ENCODE results near the gene BANP. TPM values are rescaled to one million over a fixed set of nuclear protein-coding genes. Genes with fewer than 3 reads are reported as not detected.

The BANP gene
- polyA plus RNA-seq, 2 donors = 6.5 to 13.6 TPM

DNA sequence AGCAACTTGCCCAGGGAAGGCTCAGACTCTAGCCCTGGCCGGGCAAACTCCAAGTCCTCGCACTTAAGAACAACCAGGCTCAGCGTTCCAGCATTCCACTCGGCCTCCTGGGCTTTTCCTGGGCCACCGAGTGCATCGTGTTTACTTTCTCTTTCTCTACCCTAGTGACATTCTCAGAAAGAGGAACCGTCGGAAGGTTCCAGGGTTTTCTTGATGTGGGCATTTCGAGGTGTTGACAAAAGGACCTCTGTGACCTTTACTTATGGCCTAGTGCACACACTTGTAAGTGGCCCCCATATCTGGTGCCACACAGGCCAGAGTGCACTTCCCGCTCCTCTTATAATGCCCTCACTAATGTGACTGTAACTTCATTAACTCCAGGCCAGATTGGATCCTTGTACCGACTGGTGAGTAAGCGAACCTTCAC lies 3.1 kb upstream of the BANP start:
- peaks cover 0 to 2% of the 10 kb centered on the region in 2 donors for H3K4me1 ChIP-seq (ENCODE audit: control insufficient read depth in 2 of 2, insufficient read depth in 2 of 2, low read length in 1 of 2)
- no peak overlapping the region for H3K4me3 ChIP-seq (ENCODE audit: low read depth in 1 of 2, low read length in 2 of 2)
- H3K27ac ChIP-seq (ENCODE audit: low read depth in 2 of 2, low read length in 1 of 2) = no peak overlapping the region
- H3K9me3 ChIP-seq (ENCODE audit: control insufficient read depth in 2 of 2, insufficient read depth in 1 of 2, low read depth in 1 of 2, low read length in 1 of 2) = no peaks in the 10 kb centered on the region
- no peaks in the 10 kb centered on the region for H3K36me3 ChIP-seq (ENCODE audit: control insufficient read depth in 2 of 2, insufficient read depth in 2 of 2, low read length in 1 of 2)
- no peaks in the 10 kb centered on the region for H3K27me3 ChIP-seq (ENCODE audit: control insufficient read depth in 1 of 2, insufficient read depth in 2 of 2, low read length in 2 of 2)
- 56 to 73% methylated on average over 12 of the region's 12 CpGs for WGBS, 2 donors

DNA sequence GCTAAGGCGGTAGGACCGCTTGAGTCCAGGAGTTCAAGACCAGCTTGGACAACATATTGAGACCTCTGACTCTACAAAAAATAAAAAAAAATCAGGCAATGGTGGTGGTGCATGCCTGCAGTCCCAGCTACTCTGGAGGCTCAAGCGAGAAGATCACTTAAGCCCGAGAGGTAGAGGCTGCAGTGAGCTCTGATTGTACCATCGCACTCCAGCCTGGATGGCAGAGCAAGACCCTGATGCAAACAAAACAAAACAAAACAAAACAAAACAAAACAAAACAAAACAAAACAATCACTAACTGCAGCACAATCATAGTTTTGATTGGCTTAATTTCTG lies 2.5 kb upstream of the BANP start:
- Histone ChIP-seq H3K27me3 (ENCODE audit: control insufficient read depth in 1 of 2, insufficient read depth in 2 of 2, low read length in 2 of 2) (no peaks in the 10 kb centered on the region), H3K27ac (ENCODE audit: low read depth in 2 of 2, low read length in 1 of 2) (no peak overlapping the region), H3K9me3 (ENCODE audit: control insufficient read depth in 2 of 2, insufficient read depth in 1 of 2, low read depth in 1 of 2, low read length in 1 of 2) (peaks cover 0 to under 1% of the 10 kb centered on the region in 2 donors), H3K36me3 (ENCODE audit: control insufficient read depth in 2 of 2, insufficient read depth in 2 of 2, low read length in 1 of 2) (no peaks in the 10 kb centered on the region), H3K4me1 (ENCODE audit: control insufficient read depth in 2 of 2, insufficient read depth in 2 of 2, low read length in 1 of 2) (peaks cover 0 to 2% of the 10 kb centered on the region in 2 donors), H3K4me3 (ENCODE audit: low read depth in 1 of 2, low read length in 2 of 2) (no peak overlapping the region)
- 94 to 96% methylated on average over 5 of the region's 5 CpGs for WGBS, 2 donors

- H3K27ac ChIP-seq (ENCODE audit: low read depth in 2 of 2, low read length in 1 of 2) = no peak overlapping the region
- peaks cover 0 to 3% of the 10 kb centered on the region in 2 donors for H3K9me3 ChIP-seq (ENCODE audit: control insufficient read depth in 2 of 2, insufficient read depth in 1 of 2, low read depth in 1 of 2, low read length in 1 of 2)
- whole genome bisulfite sequencing, 2 donors = 88 to 90% methylated on average over 16 of the region's 16 CpGs
- no peak overlapping the region for H3K4me3 ChIP-seq (ENCODE audit: low read depth in 1 of 2, low read length in 2 of 2)
- H3K27me3 ChIP-seq (ENCODE audit: control insufficient read depth in 1 of 2, insufficient read depth in 2 of 2, low read length in 2 of 2) = no peaks in the 10 kb centered on the region
- peaks cover 0 to 2% of the 10 kb centered on the region in 2 donors for H3K4me1 ChIP-seq (ENCODE audit: control insufficient read depth in 2 of 2, insufficient read depth in 2 of 2, low read length in 1 of 2)
- no peaks in the 10 kb centered on the region for H3K36me3 ChIP-seq (ENCODE audit: control insufficient read depth in 2 of 2, insufficient read depth in 2 of 2, low read length in 1 of 2)
These were observed 2.0 kb upstream of the BANP start for GRCh38 chr16:87949071-87949744.

GRCh38 chr16:87951552-87952538 lies 611 bp downstream of the BANP start:
- peak overlapping the region; percentile 91 to 93 for H3K27ac ChIP-seq (ENCODE audit: low read depth in 2 of 2, low read length in 1 of 2)
- peak overlapping the region; percentile 80 to 94 for H3K4me3 ChIP-seq (ENCODE audit: low read depth in 1 of 2, low read length in 2 of 2)
- H3K9me3 ChIP-seq (ENCODE audit: control insufficient read depth in 2 of 2, insufficient read depth in 1 of 2, low read depth in 1 of 2, low read length in 1 of 2) = peaks cover 0 to 3% of the 10 kb centered on the region in 2 donors
- 2 to 4% methylated on average over 52 to 82 of the region's 82 CpGs for WGBS, 2 donors
- peaks cover 0 to 4% of the 10 kb centered on the region in 2 donors for H3K36me3 ChIP-seq (ENCODE audit: control insufficient read depth in 2 of 2, insufficient read depth in 2 of 2, low read length in 1 of 2)
- H3K27me3 ChIP-seq (ENCODE audit: control insufficient read depth in 1 of 2, insufficient read depth in 2 of 2, low read length in 2 of 2) = no peaks in the 10 kb centered on the region
- H3K4me1 ChIP-seq (ENCODE audit: control insufficient read depth in 2 of 2, insufficient read depth in 2 of 2, low read length in 1 of 2) = peaks cover 2 to 7% of the 10 kb centered on the region in 2 donors

GRCh38 chr16:87952751-87953150 lies 1.5 kb downstream of the BANP start:
- Histone ChIP-seq H3K4me3 (ENCODE audit: low read depth in 1 of 2, low read length in 2 of 2) (no peak overlapping the region), H3K9me3 (ENCODE audit: control insufficient read depth in 2 of 2, insufficient read depth in 1 of 2, low read depth in 1 of 2, low read length in 1 of 2) (peaks cover 0 to 3% of the 10 kb centered on the region in 2 donors), H3K27ac (ENCODE audit: low read depth in 2 of 2, low read length in 1 of 2) (no peak overlapping the region), H3K27me3 (ENCODE audit: control insufficient read depth in 1 of 2, insufficient read depth in 2 of 2, low read length in 2 of 2) (no peaks in the 10 kb centered on the region), H3K36me3 (ENCODE audit: control insufficient read depth in 2 of 2, insufficient read depth in 2 of 2, low read length in 1 of 2) (peaks cover 0 to 9% of the 10 kb centered on the region in 2 donors), H3K4me1 (ENCODE audit: control insufficient read depth in 2 of 2, insufficient read depth in 2 of 2, low read length in 1 of 2) (peaks cover 2 to 7% of the 10 kb centered on the region in 2 donors)
- WGBS, 2 donors = 91% methylated on average over 16 of the region's 16 CpGs

DNA sequence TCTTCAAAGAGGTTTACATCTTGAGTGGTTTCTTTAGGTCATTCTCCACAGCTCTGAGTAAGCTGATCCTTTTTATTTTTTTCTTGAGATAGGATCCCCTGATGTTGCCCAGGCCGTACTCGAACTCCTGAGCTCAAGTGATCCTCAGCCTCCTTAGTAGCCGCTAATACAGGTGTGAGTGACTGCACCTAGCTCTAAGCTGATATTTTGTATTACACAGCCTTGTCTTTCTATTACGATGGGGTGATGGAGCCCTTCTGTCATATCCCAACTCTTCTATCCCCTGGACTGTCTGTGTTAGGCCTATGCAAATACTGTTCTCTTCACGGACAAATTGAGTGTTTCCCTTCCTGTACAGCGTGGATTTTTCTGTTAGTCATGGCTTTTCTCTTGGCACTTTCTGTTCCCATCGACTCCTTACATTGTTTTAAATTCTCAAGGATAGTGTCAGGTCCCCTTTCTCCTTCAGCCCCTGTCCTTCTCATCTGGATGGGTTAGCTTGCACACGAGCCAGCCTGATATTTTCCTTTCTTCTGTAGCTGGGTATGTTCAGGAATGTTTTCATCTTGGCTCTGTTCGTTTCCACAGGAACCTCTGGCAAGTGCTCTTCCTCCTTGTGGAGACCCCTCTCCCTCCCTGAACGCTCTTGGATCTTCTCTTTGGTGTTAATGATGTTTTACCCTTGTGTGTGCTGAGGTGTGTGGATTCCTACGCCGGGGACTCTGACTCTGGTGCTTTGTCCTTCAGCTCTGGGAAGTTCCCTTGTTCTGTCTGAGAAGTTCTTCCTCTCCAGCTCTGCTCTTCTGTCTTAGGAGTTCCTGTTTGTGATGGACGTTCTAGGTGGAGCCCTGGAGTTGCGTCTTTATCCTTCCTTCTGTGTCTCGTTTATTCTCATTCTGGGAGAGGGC lies 2.3 kb downstream of the BANP start:
- no peak overlapping the region for H3K4me3 ChIP-seq (ENCODE audit: low read depth in 1 of 2, low read length in 2 of 2)
- H3K4me1 ChIP-seq (ENCODE audit: control insufficient read depth in 2 of 2, insufficient read depth in 2 of 2, low read length in 1 of 2) = peaks cover 2 to 7% of the 10 kb centered on the region in 2 donors
- H3K36me3 ChIP-seq (ENCODE audit: control insufficient read depth in 2 of 2, insufficient read depth in 2 of 2, low read length in 1 of 2) = peaks cover 0 to 9% of the 10 kb centered on the region in 2 donors
- H3K27me3 ChIP-seq (ENCODE audit: control insufficient read depth in 1 of 2, insufficient read depth in 2 of 2, low read length in 2 of 2) = no peaks in the 10 kb centered on the region
- peaks cover 0 to 3% of the 10 kb centered on the region in 2 donors for H3K9me3 ChIP-seq (ENCODE audit: control insufficient read depth in 2 of 2, insufficient read depth in 1 of 2, low read depth in 1 of 2, low read length in 1 of 2)
- H3K27ac ChIP-seq (ENCODE audit: low read depth in 2 of 2, low read length in 1 of 2) = peak overlapping the region; percentile 6 to 59
- WGBS, 2 donors = 64 to 66% methylated on average over 15 of the region's 15 CpGs

DNA sequence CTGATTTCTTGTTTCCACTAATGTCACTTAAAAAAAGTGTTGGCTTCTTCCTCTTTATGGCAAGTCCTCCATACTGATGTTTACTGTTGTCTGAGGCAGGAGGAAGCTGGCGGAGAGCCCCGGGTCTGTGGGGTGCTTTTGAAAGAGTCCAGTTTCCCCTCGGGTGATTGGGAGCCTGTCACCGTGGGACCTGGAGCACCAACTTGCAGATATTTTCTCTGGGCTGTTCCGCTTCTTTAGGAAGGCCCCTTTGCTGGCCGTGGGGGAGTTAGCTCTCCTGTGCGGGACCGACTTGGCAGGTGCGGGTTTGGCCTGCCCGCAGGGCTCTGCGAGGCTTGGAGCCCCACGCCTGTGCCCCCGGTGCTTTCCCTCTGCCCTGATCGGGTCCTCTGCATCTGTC lies 3.1 kb downstream of the BANP start:
- Histone ChIP-seq H3K27ac (ENCODE audit: low read depth in 2 of 2, low read length in 1 of 2) (peak overlapping the region; percentile 45 to 54), H3K36me3 (ENCODE audit: control insufficient read depth in 2 of 2, insufficient read depth in 2 of 2, low read length in 1 of 2) (peaks cover 0 to 11% of the 10 kb centered on the region in 2 donors), H3K27me3 (ENCODE audit: control insufficient read depth in 1 of 2, insufficient read depth in 2 of 2, low read length in 2 of 2) (no peaks in the 10 kb centered on the region), H3K9me3 (ENCODE audit: control insufficient read depth in 2 of 2, insufficient read depth in 1 of 2, low read depth in 1 of 2, low read length in 1 of 2) (peaks cover 0 to 3% of the 10 kb centered on the region in 2 donors), H3K4me3 (ENCODE audit: low read depth in 1 of 2, low read length in 2 of 2) (no peak overlapping the region), H3K4me1 (ENCODE audit: control insufficient read depth in 2 of 2, insufficient read depth in 2 of 2, low read length in 1 of 2) (peaks cover 2 to 7% of the 10 kb centered on the region in 2 donors)
- WGBS, 2 donors = 70 to 72% methylated on average over 14 of the region's 14 CpGs

- peaks cover 0 to 3% of the 10 kb centered on the region in 2 donors for H3K9me3 ChIP-seq (ENCODE audit: control insufficient read depth in 2 of 2, insufficient read depth in 1 of 2, low read depth in 1 of 2, low read length in 1 of 2)
- WGBS, 2 donors = 53 to 65% methylated on average over 15 of the region's 15 CpGs
- no peaks in the 10 kb centered on the region for H3K27me3 ChIP-seq (ENCODE audit: control insufficient read depth in 1 of 2, insufficient read depth in 2 of 2, low read length in 2 of 2)
- H3K4me3 ChIP-seq (ENCODE audit: low read depth in 1 of 2, low read length in 2 of 2) = no peak overlapping the region
- H3K4me1 ChIP-seq (ENCODE audit: control insufficient read depth in 2 of 2, insufficient read depth in 2 of 2, low read length in 1 of 2) = peaks cover 2 to 7% of the 10 kb centered on the region in 2 donors
- peaks cover 0 to 11% of the 10 kb centered on the region in 2 donors for H3K36me3 ChIP-seq (ENCODE audit: control insufficient read depth in 2 of 2, insufficient read depth in 2 of 2, low read length in 1 of 2)
- peak overlapping the region in 1 of 2 donors; percentile 6 for H3K27ac ChIP-seq (ENCODE audit: low read depth in 2 of 2, low read length in 1 of 2)
These were observed 3.6 kb downstream of the BANP start for GRCh38 chr16:87954826-87955225.

All from esophagus (tissue), 2 donors.